ENCODE measurements around the gene LOC101059915.
A peak's percentile ranks its signal among the peaks of the same experiment; 100 is the strongest.
"Not testable (repeated sequence)": the region's sequence is repeated elsewhere in the genome, so short reads cannot be mapped to it uniquely, and the experiment has no call there.

Gene LOC101059915

DNA sequence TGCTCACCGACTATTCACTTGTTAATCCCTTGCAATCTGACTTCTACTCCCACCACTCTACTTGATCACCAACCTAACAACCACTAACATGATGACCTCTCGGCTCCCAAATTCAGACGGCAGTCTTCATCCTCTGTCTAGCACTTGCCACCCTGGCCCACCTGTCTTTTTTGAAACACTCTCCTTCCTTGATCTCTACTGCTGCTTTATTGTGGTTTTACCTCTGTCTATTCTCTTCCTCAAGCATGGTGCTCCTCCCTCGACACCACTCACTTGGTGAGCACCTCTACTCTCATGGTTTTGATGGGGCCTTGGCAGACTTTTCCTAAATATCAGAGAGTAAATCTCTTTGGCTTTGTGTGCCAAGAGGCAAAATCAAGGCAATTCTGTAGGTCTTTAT, 27.3 kb upstream of the LOC101059915 start:
- H3K27ac ChIP-seq: no peak overlapping the region
- TF ChIP-seq ZFX (IDR thresholded peaks at IDR 0.05): no peak
- TF ChIP-seq, protein P1, sequence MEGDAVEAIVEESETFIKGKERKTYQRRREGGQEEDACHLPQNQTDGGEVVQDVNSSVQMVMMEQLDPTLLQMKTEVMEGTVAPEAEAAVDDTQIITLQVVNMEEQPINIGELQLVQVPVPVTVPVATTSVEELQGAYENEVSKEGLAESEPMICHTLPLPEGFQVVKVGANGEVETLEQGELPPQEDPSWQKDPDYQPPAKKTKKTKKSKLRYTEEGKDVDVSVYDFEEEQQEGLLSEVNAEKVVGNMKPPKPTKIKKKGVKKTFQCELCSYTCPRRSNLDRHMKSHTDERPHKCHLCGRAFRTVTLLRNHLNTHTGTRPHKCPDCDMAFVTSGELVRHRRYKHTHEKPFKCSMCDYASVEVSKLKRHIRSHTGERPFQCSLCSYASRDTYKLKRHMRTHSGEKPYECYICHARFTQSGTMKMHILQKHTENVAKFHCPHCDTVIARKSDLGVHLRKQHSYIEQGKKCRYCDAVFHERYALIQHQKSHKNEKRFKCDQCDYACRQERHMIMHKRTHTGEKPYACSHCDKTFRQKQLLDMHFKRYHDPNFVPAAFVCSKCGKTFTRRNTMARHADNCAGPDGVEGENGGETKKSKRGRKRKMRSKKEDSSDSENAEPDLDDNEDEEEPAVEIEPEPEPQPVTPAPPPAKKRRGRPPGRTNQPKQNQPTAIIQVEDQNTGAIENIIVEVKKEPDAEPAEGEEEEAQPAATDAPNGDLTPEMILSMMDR (conservative IDR thresholded peaks at IDR 0.05): no peak

DNA sequence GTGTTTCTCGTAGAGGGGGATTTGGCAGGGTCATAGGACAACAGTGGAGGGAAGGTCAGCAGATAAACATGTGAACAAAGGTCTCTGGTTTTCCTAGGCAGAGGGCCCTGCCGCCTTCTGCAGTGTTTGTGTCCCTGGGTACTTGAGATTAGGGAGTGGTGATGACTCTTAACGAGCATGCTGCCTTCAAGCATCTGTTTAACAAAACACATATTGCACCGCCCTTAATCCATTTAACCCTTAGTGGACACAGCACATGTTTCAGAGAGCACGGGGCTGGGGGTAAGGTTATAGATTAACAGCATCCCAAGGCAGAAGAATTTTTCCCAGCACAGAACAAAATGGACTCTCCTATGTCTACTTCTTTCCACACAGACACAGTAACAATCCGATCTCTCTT, 22.9 kb upstream of the LOC101059915 start:
- H3K27ac ChIP-seq: not testable (repeated sequence)

DNA sequence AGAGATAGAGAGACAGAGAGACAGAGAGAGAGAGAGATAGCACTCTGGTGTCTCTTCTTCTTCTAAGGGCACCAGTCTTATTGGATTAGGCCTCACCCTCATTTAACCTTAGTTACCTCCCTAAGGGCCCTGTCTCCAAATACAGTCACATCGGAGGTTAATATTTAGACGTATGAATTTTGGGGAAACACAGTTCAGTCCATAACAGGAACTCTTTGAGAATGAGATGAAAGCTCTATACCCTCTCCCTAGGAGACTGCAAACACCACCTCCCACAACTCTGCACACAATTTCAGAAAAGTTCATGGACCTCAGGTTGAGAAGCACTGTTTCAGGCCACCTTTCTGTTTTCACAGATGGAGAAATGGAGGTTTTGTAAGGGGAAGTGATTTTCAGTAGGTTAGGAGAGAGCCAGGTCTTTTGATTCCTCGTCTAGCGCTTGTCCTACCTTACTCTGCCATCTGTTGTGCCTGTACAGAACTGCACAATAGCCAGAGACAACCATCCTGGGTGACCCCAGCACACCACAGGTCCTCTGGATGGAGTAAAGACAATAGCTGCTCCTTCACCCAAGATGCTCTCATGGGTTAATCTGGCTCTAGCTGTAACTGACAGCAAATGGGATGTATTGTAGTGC, 16.9 kb upstream of the LOC101059915 start:
- H3K27ac ChIP-seq: no peak overlapping the region
- TF ChIP-seq, protein P1 (conservative IDR thresholded peaks at IDR 0.05): 0 out of 2 replicates have a peak, but pooled peaks have one; percentile 4
- no peak for TF ChIP-seq ZFX (IDR thresholded peaks at IDR 0.05)

DNA sequence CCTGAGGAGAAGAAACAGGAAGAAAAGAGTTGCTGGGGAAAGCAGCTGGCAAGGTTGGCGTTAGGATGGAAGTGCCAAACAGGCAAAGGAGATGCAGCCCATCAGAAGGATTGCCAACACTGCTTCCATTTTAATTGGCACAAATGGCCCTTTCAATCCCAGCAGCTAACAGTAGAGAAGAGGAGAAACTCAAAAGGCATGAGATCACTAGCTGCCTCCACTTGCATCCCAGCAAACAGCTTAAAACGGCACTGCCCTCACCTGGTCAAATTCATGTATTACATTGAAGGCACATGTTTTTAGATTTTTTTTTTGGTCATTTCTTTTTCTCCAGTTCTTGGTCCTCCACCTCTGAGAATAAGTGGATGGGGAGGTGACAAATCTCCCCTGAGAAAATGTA, 14.9 kb upstream of the LOC101059915 start:
- no peak overlapping the region for H3K27ac ChIP-seq
- TF ChIP-seq, protein P1 (conservative IDR thresholded peaks at IDR 0.05): peak; percentile 71
- no peak for TF ChIP-seq ZFX (IDR thresholded peaks at IDR 0.05)

DNA sequence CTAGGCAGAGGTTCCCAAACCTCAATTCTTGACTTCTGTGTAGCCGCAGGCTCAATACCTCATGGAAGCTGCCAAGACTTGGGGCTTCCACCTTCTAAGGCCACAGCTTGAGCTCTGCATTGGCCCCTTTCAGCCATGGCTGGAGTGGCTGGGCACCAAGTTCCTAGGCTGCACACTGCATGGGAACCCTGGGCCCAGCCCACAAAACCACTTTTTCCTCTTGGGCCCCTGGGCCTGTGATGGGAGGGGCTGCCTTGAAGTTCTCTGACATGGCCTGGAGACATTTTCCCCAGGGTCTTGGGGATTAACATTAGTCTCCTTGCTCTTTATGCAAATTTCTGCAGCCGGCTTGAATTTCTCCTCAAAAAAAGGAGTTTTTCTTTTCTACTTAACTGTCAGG, 14.0 kb upstream of the LOC101059915 start:
- no peak for TF ChIP-seq ZFX (IDR thresholded peaks at IDR 0.05)
- TF ChIP-seq, protein P1 (conservative IDR thresholded peaks at IDR 0.05): no peak
- H3K27ac ChIP-seq: no peak overlapping the region

DNA sequence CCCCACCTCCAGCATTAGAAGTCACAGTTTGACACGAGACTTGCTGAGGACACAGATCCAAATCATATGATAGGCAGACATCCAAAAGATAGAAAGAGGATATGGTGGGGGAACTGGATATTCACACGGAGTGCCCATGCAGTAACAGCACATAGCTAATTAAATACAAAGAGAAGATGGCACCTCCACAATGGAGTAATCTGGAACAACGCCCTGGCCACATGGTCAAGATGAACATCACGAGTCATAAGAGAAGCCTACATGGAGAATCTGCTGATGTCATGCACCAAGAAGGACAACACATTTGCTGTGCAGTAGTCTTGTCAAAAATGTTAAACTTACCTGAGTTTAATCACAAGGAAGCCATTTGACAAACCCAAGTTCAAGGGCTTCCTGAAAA, 10.1 kb upstream of the LOC101059915 start:
- no peak overlapping the region for H3K27ac ChIP-seq
- no peak for TF ChIP-seq ZFX (IDR thresholded peaks at IDR 0.05)
- TF ChIP-seq, protein P1 (conservative IDR thresholded peaks at IDR 0.05): no peak

DNA sequence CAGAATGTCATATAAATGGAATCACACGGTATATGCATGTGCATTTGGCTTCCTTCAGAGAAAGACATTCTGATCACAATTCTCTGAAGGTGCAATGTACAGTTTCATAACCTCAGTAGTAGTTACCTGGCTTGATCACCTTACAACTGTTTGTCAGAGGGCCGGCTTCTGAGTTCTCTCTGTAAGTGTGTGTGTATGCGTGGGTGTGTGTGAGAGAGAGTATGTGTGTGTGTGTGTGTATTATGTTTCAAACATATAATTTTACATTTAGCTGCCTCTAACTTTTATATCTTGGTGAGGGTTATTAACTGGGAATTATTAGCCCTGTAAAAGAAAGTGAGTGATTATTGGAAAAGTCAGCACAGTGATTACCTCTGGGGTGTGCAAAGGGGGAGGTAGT, 8.0 kb upstream of the LOC101059915 start:
- no peak overlapping the region for H3K27ac ChIP-seq
- TF ChIP-seq, protein P1 (conservative IDR thresholded peaks at IDR 0.05): no peak
- TF ChIP-seq ZFX (IDR thresholded peaks at IDR 0.05): no peak

DNA sequence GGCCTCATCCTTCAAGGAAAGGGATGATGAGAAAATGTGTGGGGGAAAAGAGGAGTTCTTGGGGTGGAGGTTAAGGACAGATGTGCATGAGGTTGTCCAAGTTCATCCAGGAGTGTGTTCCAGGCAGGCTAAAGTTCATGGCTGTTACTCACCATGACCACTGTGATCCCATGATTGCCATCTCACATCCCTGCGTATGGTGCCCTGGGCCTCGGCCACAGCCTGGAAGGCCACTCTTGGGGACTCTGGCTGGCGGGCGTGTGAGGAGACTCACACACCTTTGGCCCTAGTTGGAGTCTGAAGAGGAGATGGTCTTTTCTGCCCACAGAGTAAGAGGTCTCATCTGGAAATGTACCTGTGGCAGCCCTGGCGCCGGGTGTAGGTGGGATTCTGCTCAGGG, 7.4 kb upstream of the LOC101059915 start:
- H3K27ac ChIP-seq: no peak overlapping the region
- TF ChIP-seq, protein P1 (conservative IDR thresholded peaks at IDR 0.05): no peak
- no peak for TF ChIP-seq ZFX (IDR thresholded peaks at IDR 0.05)

Data from C4-2B (cell line).